ENCODE measurements around the gene FAM20C. TPM values are rescaled to one million over a fixed set of nuclear protein-coding genes. Genes with fewer than 3 reads are reported as not detected.
"Not testable (repeated sequence)": the region's sequence is repeated elsewhere in the genome, so short reads cannot be mapped to it uniquely, and the experiment has no call there.

The FAM20C gene
- total and polyA plus RNA-seq, 10 of the 15 experiments (the other 5 are each of a cell fraction or from before 2014, with no cell fraction given) = 0.44 TPM; not detected in 9

DNA sequence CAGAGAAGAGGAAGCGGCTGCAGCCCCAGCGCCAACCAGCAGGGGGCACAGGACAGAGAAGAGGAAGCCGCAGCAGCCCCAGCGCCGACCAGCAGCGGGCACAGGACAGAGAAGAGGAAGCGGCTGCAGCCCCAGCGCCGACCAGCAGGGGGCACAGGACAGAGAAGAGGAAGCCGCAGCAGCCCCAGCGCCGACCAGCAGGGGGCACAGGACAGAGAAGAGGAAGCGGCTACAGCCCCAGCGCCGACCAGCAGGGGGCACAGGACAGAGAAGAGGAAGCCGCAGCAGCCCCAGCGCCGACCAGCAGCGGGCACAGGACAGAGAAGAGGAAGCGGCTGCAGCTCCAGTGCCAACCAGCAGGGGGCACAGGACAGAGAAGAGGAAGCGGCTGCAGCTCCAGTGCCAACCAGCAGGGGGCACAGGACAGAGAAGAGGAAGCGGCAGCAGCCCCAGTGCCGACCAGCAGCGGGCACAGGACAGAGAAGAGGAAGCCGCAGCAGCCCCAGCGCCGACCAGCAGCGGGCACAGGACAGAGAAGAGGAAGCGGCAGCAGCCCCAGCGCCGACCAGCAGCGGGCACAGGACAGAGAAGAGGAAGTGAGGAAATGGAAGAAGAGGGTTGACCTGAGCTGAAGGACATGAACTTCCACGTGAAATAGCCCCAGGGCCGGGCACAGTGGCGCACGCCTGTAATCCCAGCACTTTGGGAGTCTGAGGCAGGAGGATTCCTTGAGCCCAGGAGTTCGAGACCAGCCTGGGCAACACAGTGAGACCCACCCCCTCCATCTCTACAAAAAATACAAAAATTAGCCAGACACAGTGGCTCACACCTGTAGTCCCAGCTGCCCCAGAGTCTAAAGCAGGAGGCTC, 71.3 kb downstream of the FAM20C start:
- TF ChIP-seq, protein P1, sequence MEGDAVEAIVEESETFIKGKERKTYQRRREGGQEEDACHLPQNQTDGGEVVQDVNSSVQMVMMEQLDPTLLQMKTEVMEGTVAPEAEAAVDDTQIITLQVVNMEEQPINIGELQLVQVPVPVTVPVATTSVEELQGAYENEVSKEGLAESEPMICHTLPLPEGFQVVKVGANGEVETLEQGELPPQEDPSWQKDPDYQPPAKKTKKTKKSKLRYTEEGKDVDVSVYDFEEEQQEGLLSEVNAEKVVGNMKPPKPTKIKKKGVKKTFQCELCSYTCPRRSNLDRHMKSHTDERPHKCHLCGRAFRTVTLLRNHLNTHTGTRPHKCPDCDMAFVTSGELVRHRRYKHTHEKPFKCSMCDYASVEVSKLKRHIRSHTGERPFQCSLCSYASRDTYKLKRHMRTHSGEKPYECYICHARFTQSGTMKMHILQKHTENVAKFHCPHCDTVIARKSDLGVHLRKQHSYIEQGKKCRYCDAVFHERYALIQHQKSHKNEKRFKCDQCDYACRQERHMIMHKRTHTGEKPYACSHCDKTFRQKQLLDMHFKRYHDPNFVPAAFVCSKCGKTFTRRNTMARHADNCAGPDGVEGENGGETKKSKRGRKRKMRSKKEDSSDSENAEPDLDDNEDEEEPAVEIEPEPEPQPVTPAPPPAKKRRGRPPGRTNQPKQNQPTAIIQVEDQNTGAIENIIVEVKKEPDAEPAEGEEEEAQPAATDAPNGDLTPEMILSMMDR (IDR thresholded peaks at IDR 0.05 in 2 of 3, conservative IDR thresholded peaks at IDR 0.05 in 1 of 3; ENCODE audit: control insufficient read depth in 2 of 3, extremely low read depth in 1 of 3, insufficient read depth in 1 of 3, low read depth in 3 of 3, low read length in 3 of 3) = peak in 1 of 3 experiments; percentile 49; a peak in 3 of 6 replicates
- TF ChIP-seq SPI1 (IDR thresholded peaks at IDR 0.05; ENCODE audit: borderline replicate concordance, insufficient read depth, low read depth, low read length) (peak; percentile 57), ETV6 (conservative IDR thresholded peaks at IDR 0.05 in 1 of 2, IDR thresholded peaks at IDR 0.05 in 1 of 2; ENCODE audit: borderline replicate concordance in 1 of 2, low read depth in 1 of 2) (peak in 1 of 2 experiments; percentile 46; a peak in 1 of 4 replicates), EED (IDR thresholded peaks at IDR 0.05; ENCODE audit: low read depth) (0 out of 2 replicates have a peak, but pooled peaks have one; percentile 27), SMARCA5 (IDR thresholded peaks at IDR 0.05) (peak; percentile 35; the same call in 1 of the 2 replicates)
- CTCF ChIA-PET = interaction anchor here (0.6 kb wide), 1 partner anchor 111 kb away, joined by 3 read pairs; no protein-coding TSS in a partner anchor
- ATAC-seq = peak; percentile 40; the same call in 1 of the 3 replicates
- SMC1A ChIA-PET (ENCODE audit: uncharacterized antibody, unreplicated experiment); FAIRE-seq; H4K20me1 ChIP-seq (ENCODE audit: control insufficient read depth, insufficient read depth); H3K79me2 ChIP-seq (ENCODE audit: control insufficient read depth, insufficient read depth, low read length); H3K27me3 ChIP-seq (replicated peaks in 1 of 2; ENCODE audit: control insufficient read depth in 2 of 2, insufficient read depth in 2 of 2, low read length in 1 of 2); RAD21 ChIA-PET (ENCODE audit: unreplicated experiment); H2AFZ ChIP-seq (ENCODE audit: control insufficient read depth, low read depth, low read length); in situ Hi-C loops (cut with MboI); intact Hi-C loops (cut with micrococcal nuclease; ENCODE audit: unreplicated experiment); BruUV-seq (replicated peaks); H3K4me3 ChIP-seq; H3K36me3 ChIP-seq (ENCODE audit: control insufficient read depth in 2 of 2, insufficient read depth in 2 of 2, low read length in 1 of 2); H3K9me3 ChIP-seq (replicated peaks; ENCODE audit: control insufficient read depth, insufficient read depth, low read length); H3K9ac ChIP-seq (ENCODE audit: control insufficient read depth, insufficient read depth, low read length); H3K4me1 ChIP-seq (ENCODE audit: control insufficient read depth, insufficient read depth, low read length); POLR2A ChIA-PET; H3K27ac ChIP-seq (ENCODE audit: control insufficient read depth, insufficient read depth): not testable (repeated sequence)
- H3K4me2 ChIP-seq (ENCODE audit: control insufficient read depth, insufficient read depth) = peak overlapping the region; percentile 9; the same call in 1 of the 2 replicates
- 3% methylated on average over 15 of the region's 37 CpGs for WGBS (ENCODE audit: insufficient coverage, insufficient replicate concordance, low lambda C conversion rate, missing lambda C conversion rate)
- DNase-seq (ENCODE audit: low read depth, low spot score) = peak; percentile 30
